SK-N-MC (cell line): ENCODE data around the gene DBF4.
A peak's percentile ranks its signal among the peaks of the same experiment; 100 is the strongest.
"Not testable (repeated sequence)": the region's sequence is repeated elsewhere in the genome, so short reads cannot be mapped to it uniquely, and the experiment has no call there.

Experiments
- DNase-seq: peaks from one replicate; pipeline ENCODE4 v3.0.0-alpha.2; 2011; ENCODE audit warnings: low read depth, low spot score
- H3K27ac ChIP-seq: fragments of 200-600 bp; sonication (generic); 2 replicates; pipeline ENCODE4 v1.5.1; 2016; ENCODE audit warnings: mixed run types
- H3K36me3 ChIP-seq: fragments of 200-600 bp; sonication (generic); 2 replicates; pipeline ENCODE4 v1.6.1; 2017; ENCODE audit warnings: antibody characterized with exemption, low read length, mixed read lengths; ENCODE audit not compliant: insufficient read depth
- H3K4me3 ChIP-seq: fragments of 200-600 bp; sonication (generic); 2 replicates; pipeline ENCODE4 v1.5.1; 2016
- H3K9ac ChIP-seq: fragments of 200-600 bp; sonication (generic); 2 replicates; pipeline ENCODE4 v1.8.0; 2017; ENCODE audit warnings: mixed run types, mixed read lengths; ENCODE audit not compliant: insufficient read length
- H3K9me3 ChIP-seq: fragments of 200-600 bp; sonication (generic); 2 replicates; pipeline ENCODE4 v1.6.1; 2017; ENCODE audit warnings: low read depth, mild to moderate bottlenecking, antibody characterized with exemption, low read length, moderate library complexity, mixed read lengths
- EZH2 ChIP-seq: fragments of 200-600 bp; sonication (generic); IDR thresholded peaks from one replicate; pipeline ENCODE4 v1.6.1; 2017; ENCODE audit warnings: antibody characterized with exemption
- FOXP2 ChIP-seq: optimal IDR thresholded peaks from 2 replicates; pipeline ENCODE3; 2011; ENCODE audit warnings: mild to moderate bottlenecking, moderate library complexity; ENCODE audit not compliant: insufficient read depth; ENCODE audit errors: extremely low read length, control extremely low read depth
- POLR2AphosphoS5 ChIP-seq: IDR thresholded peaks from 2 replicates; pipeline ENCODE4 v1.6.1; 2012; ENCODE audit warnings: mild to moderate bottlenecking, low read depth, low read length, borderline replicate concordance

DBF4 gene

GRCh38 chr7:87934699-87935383 is 58.5 kb downstream of the DBF4 start:
- Histone ChIP-seq H3K36me3 (peaks cover 11% of the 10 kb centered on the region), H3K9me3 (no peaks in the 10 kb centered on the region), H3K9ac (peak overlapping the region; percentile 71), H3K27ac (no peak overlapping the region), H3K4me3 (peak overlapping the region; percentile 97)
- TF ChIP-seq FOXP2 (no peak), EZH2 (no peak), POLR2AphosphoS5 (no peak)
- DNase-seq: no peak

GRCh38 chr7:87935384-87935706 is 59.1 kb downstream of the DBF4 start:
- H3K36me3 ChIP-seq: peaks cover 11% of the 10 kb centered on the region
- TF ChIP-seq FOXP2: no peak
- TF ChIP-seq EZH2: no peak
- TF ChIP-seq POLR2AphosphoS5: no peak
- peak overlapping the region; percentile 97 for H3K4me3 ChIP-seq
- no peak for DNase-seq
- no peaks in the 10 kb centered on the region for H3K9me3 ChIP-seq
- H3K9ac ChIP-seq: no peak overlapping the region
- no peak overlapping the region for H3K27ac ChIP-seq

GRCh38 chr7:87941138-87941537 is 64.8 kb downstream of the DBF4 start:
- no peak overlapping the region for H3K9ac ChIP-seq
- TF ChIP-seq POLR2AphosphoS5 (no peak), FOXP2 (no peak), EZH2 (no peak)
- peaks cover 11% of the 10 kb centered on the region for H3K36me3 ChIP-seq
- no peak overlapping the region for H3K4me3 ChIP-seq
- DNase-seq: no peak
- no peaks in the 10 kb centered on the region for H3K9me3 ChIP-seq
- H3K27ac ChIP-seq: no peak overlapping the region

GRCh38 chr7:87944547-87944946 is 68.3 kb downstream of the DBF4 start:
- no peak overlapping the region for H3K9ac ChIP-seq
- no peak for TF ChIP-seq POLR2AphosphoS5
- TF ChIP-seq FOXP2: no peak
- no peak for TF ChIP-seq EZH2
- no peak for DNase-seq
- H3K9me3 ChIP-seq: no peaks in the 10 kb centered on the region
- no peaks in the 10 kb centered on the region for H3K36me3 ChIP-seq
- no peak overlapping the region for H3K4me3 ChIP-seq
- no peak overlapping the region for H3K27ac ChIP-seq

- DNase-seq, H3K9me3 ChIP-seq, H3K9ac ChIP-seq, H3K27ac ChIP-seq, H3K4me3 ChIP-seq, H3K36me3 ChIP-seq: not testable (repeated sequence)
Measured at GRCh38 chr7:87945926-87946325, 69.6 kb downstream of the DBF4 start.

GRCh38 chr7:87948371-87948770 is 72.1 kb downstream of the DBF4 start:
- H3K27ac ChIP-seq: no peak overlapping the region
- H3K36me3 ChIP-seq: no peaks in the 10 kb centered on the region
- no peak overlapping the region for H3K9ac ChIP-seq
- no peak for DNase-seq
- TF ChIP-seq POLR2AphosphoS5: no peak
- no peak for TF ChIP-seq EZH2
- no peak for TF ChIP-seq FOXP2
- H3K4me3 ChIP-seq: no peak overlapping the region
- H3K9me3 ChIP-seq: no peaks in the 10 kb centered on the region
